H1 (cell line): ENCODE measurements around the gene PIGU. TPM values are rescaled to one million over a fixed set of nuclear protein-coding genes. Genes with fewer than 3 reads are reported as not detected.

Experiments
- BACH1 ChIP-seq: IDR thresholded peaks from 2 replicates; pipeline ENCODE4 v1.6.1; 2012; ENCODE audit warnings: low read length, improper control_type of control experiment
- BCL11A ChIP-seq, 2 experiments: IDR thresholded peaks; one replicate each; pipeline ENCODE4 v1.6.1; 2011; ENCODE audit warnings: low read depth in 2 of 2, low read length in 2 of 2, mild to moderate bottlenecking in 2 of 2
- CBX5 ChIP-seq: fragments of 300-800, 300-1000 bp; sonication (generic); IDR thresholded peaks from 2 replicates; pipeline ENCODE4 v1.7.1; 2016; ENCODE audit warnings: antibody characterized with exemption, low read length, low read depth
- CEBPB ChIP-seq: IDR thresholded peaks from 2 replicates; pipeline ENCODE4 v1.6.1; 2012; ENCODE audit warnings: low read depth, low read length
- EP300 ChIP-seq, 2 experiments: IDR thresholded peaks; 1 replicate in 1 of 2; 2 replicates in 1 of 2; pipeline ENCODE4 v1.6.1; 2011 to 2012; ENCODE audit warnings: low read depth in 2 of 2, low read length in 2 of 2, mild to moderate bottlenecking in 2 of 2, borderline replicate concordance in 1 of 2, inconsistent platforms in 1 of 2, moderate library complexity in 1 of 2
- GABPA ChIP-seq: IDR thresholded peaks from 2 replicates; pipeline ENCODE4 v1.6.1; 2011; ENCODE audit warnings: mild to moderate bottlenecking, low read length, moderate library complexity, borderline replicate concordance; ENCODE audit not compliant: insufficient read depth
- RNF2 ChIP-seq: fragments of 200-900, 300-1000 bp; sonication (generic); IDR thresholded peaks from 2 replicates; pipeline ENCODE4 v1.7.1; 2016; ENCODE audit warnings: borderline replicate concordance, low read depth, mild to moderate bottlenecking, antibody characterized with exemption, low read length; ENCODE audit not compliant: poor library complexity, severe bottlenecking; ENCODE audit errors: missing control alignments
- SIN3A ChIP-seq, 2 experiments: IDR thresholded peaks in 1 of 2; conservative IDR thresholded peaks in 1 of 2; 2 replicates each; pipeline ENCODE4 v1.6.1; 2011 to 2012; ENCODE audit warnings: low read length in 2 of 2, improper control_type of control experiment in 1 of 2, low read depth in 1 of 2, mild to moderate bottlenecking in 1 of 2
- SP1 ChIP-seq: IDR thresholded peaks from 2 replicates; pipeline ENCODE4 v1.6.1; 2011; ENCODE audit warnings: low read depth, low read length
- polyA plus RNA-seq, 7 experiments: library from polyadenylated mRNA; depleted of rRNA in 3 of 7; stranded (reverse) in 5 of 7; unstranded in 2 of 7; fragments of >200 nt in 5 of 7; fragments of 200-250 nt in 2 of 7; gene quantifications; 1 replicate in 5 of 7; 2 replicates in 1 of 7; 4 replicates in 1 of 7; pipeline versions ENCODE4 v1.2.1 to v1.2.3, GENCODE V29; 2011 to 2013; ENCODE audit warnings: missing spikeins in 2 of 7, mixed read lengths in 2 of 7
- total RNA-seq: library from RNA; stranded (reverse); fragmentation: NEBNext Ultra II Directional; extraction: Animal tissue kit (Norgen Biotek cat#: 25700); gene quantifications from 2 replicates; pipeline ENCODE4 v1.2.1, GENCODE V29; 2021
- TF ChIP-seq, protein P1 (sequence below): fragments of 300-600 bp; sonication (generic); IDR thresholded peaks from 2 replicates; pipeline ENCODE4 v1.7.1; 2012; ENCODE audit warnings: low read length, moderate library complexity, mild to moderate bottlenecking, inconsistent platforms; ENCODE audit not compliant: insufficient replicate concordance

Gene PIGU
- total and polyA plus RNA-seq, 2 of the 8 experiments (the other 6 are each of a cell fraction or from before 2014, with no cell fraction given), result 28.3 to 117 TPM

DNA sequence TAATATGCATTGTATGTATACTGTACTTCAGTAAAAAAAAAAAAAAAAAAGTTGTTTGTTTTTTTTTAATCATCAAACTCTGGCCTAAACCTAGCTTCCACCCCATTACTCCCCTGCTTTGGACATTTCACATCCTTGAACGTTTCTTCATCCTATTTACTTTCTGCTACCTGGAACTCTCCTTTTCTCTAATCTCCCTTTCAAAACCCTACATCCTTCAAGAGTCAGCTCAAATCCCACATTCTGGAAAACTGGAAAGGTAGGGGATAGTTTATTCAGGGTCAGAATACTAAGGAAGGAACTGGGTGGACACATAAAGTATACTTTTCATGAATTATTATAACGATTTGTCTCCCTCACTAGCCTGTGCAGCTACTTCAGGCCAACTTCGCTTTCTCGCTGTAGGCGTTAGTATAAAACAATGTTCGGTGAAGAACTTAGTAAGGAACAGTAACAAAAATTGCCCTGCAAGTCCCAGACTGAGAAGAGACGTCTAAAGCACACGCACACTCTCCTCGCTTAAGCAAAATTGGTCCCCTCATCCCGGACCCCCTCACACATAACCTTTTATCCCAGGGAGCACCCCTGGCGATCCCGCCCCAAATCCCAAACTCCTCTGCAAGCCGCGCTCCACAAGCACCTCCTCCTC, 775 bp downstream of the PIGU start (continued):
- TF ChIP-seq, protein P1, sequence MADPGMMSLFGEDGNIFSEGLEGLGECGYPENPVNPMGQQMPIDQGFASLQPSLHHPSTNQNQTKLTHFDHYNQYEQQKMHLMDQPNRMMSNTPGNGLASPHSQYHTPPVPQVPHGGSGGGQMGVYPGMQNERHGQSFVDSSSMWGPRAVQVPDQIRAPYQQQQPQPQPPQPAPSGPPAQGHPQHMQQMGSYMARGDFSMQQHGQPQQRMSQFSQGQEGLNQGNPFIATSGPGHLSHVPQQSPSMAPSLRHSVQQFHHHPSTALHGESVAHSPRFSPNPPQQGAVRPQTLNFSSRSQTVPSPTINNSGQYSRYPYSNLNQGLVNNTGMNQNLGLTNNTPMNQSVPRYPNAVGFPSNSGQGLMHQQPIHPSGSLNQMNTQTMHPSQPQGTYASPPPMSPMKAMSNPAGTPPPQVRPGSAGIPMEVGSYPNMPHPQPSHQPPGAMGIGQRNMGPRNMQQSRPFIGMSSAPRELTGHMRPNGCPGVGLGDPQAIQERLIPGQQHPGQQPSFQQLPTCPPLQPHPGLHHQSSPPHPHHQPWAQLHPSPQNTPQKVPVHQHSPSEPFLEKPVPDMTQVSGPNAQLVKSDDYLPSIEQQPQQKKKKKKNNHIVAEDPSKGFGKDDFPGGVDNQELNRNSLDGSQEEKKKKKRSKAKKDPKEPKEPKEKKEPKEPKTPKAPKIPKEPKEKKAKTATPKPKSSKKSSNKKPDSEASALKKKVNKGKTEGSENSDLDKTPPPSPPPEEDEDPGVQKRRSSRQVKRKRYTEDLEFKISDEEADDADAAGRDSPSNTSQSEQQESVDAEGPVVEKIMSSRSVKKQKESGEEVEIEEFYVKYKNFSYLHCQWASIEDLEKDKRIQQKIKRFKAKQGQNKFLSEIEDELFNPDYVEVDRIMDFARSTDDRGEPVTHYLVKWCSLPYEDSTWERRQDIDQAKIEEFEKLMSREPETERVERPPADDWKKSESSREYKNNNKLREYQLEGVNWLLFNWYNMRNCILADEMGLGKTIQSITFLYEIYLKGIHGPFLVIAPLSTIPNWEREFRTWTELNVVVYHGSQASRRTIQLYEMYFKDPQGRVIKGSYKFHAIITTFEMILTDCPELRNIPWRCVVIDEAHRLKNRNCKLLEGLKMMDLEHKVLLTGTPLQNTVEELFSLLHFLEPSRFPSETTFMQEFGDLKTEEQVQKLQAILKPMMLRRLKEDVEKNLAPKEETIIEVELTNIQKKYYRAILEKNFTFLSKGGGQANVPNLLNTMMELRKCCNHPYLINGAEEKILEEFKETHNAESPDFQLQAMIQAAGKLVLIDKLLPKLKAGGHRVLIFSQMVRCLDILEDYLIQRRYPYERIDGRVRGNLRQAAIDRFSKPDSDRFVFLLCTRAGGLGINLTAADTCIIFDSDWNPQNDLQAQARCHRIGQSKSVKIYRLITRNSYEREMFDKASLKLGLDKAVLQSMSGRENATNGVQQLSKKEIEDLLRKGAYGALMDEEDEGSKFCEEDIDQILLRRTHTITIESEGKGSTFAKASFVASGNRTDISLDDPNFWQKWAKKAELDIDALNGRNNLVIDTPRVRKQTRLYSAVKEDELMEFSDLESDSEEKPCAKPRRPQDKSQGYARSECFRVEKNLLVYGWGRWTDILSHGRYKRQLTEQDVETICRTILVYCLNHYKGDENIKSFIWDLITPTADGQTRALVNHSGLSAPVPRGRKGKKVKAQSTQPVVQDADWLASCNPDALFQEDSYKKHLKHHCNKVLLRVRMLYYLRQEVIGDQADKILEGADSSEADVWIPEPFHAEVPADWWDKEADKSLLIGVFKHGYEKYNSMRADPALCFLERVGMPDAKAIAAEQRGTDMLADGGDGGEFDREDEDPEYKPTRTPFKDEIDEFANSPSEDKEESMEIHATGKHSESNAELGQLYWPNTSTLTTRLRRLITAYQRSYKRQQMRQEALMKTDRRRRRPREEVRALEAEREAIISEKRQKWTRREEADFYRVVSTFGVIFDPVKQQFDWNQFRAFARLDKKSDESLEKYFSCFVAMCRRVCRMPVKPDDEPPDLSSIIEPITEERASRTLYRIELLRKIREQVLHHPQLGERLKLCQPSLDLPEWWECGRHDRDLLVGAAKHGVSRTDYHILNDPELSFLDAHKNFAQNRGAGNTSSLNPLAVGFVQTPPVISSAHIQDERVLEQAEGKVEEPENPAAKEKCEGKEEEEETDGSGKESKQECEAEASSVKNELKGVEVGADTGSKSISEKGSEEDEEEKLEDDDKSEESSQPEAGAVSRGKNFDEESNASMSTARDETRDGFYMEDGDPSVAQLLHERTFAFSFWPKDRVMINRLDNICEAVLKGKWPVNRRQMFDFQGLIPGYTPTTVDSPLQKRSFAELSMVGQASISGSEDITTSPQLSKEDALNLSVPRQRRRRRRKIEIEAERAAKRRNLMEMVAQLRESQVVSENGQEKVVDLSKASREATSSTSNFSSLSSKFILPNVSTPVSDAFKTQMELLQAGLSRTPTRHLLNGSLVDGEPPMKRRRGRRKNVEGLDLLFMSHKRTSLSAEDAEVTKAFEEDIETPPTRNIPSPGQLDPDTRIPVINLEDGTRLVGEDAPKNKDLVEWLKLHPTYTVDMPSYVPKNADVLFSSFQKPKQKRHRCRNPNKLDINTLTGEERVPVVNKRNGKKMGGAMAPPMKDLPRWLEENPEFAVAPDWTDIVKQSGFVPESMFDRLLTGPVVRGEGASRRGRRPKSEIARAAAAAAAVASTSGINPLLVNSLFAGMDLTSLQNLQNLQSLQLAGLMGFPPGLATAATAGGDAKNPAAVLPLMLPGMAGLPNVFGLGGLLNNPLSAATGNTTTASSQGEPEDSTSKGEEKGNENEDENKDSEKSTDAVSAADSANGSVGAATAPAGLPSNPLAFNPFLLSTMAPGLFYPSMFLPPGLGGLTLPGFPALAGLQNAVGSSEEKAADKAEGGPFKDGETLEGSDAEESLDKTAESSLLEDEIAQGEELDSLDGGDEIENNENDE, result no peak
- TF ChIP-seq BCL11A (IDR thresholded peaks at IDR 0.05; ENCODE audit: low read depth in 2 of 2, low read length in 2 of 2), result no peak
- no peak for TF ChIP-seq SIN3A (conservative IDR thresholded peaks at IDR 0.05 in 1 of 2, IDR thresholded peaks at IDR 0.05 in 1 of 2; ENCODE audit: low read depth in 1 of 2, low read length in 2 of 2)
- TF ChIP-seq EP300 (IDR thresholded peaks at IDR 0.05; ENCODE audit: borderline replicate concordance in 1 of 2, low read depth in 2 of 2, low read length in 2 of 2), result no peak
- TF ChIP-seq CEBPB, result no peak
- TF ChIP-seq RNF2, result no peak
- no peak for TF ChIP-seq SP1
- TF ChIP-seq GABPA, result no peak
- TF ChIP-seq CBX5, result no peak
- no peak for TF ChIP-seq BACH1
